Endometrial microvascular endothelial cells (primary cell): ENCODE results near the gene NOVA2. TPM values are rescaled to one million over a fixed set of nuclear protein-coding genes. Genes with fewer than 3 reads are reported as not detected.
"Not testable (repeated sequence)": the region's sequence is repeated elsewhere in the genome, so short reads cannot be mapped to it uniquely, and the experiment has no call there.

ENCODE experiments used
- in situ Hi-C: cut with HindIII; loops from 2 replicates; pipeline ENCODE4 v1.10.0; 2017; ENCODE audit warnings: low sequenced_read_pairs, low pct_unique_long_range_greater_than_20kb; ENCODE audit errors: inconsistent ontology term
- total RNA-seq: library from RNA; depleted of rRNA; stranded (reverse); fragments of >200 nt; gene quantifications from one replicate; pipeline ENCODE4 v1.2.3, GENCODE V29; 2015; ENCODE audit errors: inconsistent ontology term

NOVA2 gene
- total RNA-seq, 1 donor from 2014 or later: 8.8 TPM

DNA sequence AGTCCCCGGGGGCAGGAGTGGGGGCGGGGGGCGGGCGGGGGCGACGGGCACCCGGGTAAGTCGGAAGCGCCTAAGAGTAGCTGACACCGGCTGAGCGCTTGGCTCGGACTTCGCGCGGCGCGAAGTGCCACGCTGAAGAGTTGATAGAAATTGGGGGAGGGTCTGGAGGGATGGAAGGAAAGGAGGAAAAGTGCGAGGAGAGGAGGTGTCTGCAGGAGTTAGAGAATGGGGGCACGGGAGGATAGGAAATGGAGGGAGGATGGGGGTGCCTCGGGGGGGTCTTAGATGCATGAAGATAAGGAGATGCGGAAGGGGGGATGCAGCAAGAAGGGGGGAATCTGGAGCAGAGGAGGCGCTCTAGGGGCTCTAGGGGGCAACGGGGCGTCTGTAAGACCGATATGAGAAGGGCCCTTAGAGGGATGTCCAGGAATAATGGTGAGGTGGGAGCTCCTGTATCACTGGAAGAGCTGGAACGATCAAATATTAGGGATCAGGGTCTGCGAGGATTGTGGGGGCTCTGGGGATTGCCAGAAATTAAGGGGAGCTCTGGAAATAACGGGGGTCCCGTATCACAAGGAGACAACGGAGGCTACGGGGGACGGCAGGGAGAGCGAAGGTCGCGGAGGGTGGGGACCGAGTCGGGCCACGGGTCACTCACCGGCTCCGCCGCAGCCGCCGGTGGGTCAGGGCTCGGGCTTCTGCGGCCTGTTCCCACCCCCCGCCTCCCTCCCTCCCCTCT is 71.6 kb downstream of the NOVA2 start, which contains the start of gene MYPOP:
Gene MYPOP (minus strand): TSS at position 702 of the 739 bp plus-strand sequence. CDS start 840 bp downstream, outside the sequence.
- in situ Hi-C loops: no loop called here

GRCh38 chr19:45901432-45901911 is 72.2 kb downstream of the NOVA2 start:
- in situ Hi-C loops: no loop called here

DNA sequence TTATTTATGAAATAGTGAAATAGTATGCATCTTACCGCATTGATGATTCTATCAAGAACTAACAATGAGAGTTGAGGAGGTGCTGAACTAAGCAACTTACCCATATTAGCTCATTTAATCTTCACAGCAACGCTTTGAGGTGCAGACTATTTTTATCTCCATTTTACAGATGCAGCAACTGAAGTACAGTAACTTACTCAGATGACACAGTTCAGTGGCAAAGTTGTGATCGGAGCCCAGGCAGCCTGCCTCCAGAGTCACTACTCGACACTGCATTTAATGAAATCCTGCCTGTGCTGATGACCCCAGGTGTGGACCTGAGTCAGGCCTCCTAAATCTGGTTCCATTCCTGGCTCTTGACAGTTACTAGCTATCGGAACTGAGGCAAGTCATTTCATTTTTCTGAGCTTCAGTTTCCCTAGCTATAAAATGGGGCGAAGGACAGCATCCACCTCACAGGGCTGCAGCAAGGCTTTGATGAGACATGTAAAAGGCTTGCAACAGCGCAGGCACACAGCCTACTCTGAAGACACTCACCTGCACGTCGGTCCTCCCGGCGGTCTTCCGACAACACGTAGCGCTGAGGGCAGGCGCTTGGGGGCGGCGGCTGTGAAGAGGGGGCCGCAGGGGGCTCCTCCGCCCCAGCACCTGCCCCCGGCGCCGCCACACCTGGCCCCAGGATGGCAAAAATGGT is 72.8 kb downstream of the NOVA2 start:
- in situ Hi-C loops: no loop called here

DNA sequence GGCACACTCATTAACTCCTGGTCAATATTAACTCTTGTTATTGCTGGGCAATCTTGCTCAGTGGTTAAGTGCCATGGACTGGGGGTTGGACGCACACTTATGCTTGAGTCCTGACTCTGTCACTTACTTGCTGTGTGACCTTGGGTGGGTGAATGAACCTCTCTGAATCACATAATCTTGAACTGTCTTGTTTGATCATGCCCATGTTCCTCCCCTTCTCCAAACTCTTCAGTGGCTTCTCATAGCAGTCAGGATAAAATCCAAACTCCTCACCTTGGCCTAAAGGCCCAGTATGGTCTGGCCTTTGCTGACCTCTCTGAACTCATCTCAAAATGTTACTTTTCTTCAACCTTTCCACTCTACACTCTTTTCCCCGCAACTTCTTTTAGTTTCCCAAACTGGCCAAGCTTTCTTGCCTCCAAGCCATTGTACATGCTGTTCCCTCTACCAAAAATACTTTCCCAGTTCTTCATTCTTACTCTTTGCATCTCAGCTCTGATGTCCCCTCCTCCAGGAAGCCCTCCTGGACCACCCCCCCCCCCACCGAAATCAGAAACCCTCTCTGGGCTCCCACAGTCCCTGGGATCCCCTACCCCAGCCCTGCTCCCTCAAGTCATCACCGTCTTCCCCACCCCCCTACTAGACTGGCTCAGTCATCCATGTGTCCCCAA is 73.6 kb downstream of the NOVA2 start:
- in situ Hi-C loops: no loop called here

DNA sequence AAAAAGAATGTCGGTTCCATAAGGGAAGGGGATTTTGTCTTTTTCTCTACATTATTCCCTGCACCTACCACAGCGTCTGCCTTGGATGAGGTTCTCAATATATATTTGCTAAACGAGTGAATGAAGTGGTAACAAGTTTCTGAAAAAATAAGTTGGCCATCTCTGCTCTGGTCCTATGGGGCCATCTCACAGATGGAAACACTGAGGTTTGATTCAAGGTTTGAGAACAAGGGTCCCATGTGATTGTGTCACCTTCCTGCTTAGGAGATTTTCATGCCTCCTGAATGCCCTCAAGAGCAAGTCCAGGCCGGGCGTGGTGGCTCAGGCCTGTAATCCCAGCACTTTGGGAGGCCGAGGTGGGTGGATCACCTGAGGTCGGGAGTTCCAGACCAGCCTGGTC is 74.4 kb downstream of the NOVA2 start:
- in situ Hi-C loops: no loop called here

DNA sequence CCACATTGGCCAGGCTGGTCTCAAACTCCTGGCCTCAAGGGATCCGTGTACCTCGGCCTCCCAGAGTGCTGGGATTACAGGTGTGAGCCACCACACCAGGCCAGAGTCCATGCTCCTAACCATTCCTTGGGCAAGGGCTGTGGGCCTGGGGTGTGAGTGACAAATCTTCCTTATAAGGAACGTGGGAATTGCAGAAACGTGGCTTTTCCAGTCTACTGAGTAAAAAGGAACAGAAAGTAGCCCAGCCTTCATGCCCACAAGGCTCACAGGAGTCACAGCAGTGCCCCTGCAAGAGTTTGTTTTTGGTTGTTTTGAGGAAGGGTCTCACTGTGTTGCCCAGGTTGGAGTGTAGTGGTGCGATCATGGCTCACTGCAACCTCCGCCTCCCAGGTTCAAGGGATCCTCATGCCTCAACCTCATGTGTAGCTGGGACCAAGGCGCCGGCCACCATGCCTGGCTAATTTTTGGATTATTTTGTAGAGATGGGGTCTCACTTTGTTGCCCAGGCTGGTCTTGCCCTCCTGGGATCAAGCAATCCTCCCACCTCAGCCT is 76.3 kb downstream of the NOVA2 start:
- in situ Hi-C loops: no loop called here

DNA sequence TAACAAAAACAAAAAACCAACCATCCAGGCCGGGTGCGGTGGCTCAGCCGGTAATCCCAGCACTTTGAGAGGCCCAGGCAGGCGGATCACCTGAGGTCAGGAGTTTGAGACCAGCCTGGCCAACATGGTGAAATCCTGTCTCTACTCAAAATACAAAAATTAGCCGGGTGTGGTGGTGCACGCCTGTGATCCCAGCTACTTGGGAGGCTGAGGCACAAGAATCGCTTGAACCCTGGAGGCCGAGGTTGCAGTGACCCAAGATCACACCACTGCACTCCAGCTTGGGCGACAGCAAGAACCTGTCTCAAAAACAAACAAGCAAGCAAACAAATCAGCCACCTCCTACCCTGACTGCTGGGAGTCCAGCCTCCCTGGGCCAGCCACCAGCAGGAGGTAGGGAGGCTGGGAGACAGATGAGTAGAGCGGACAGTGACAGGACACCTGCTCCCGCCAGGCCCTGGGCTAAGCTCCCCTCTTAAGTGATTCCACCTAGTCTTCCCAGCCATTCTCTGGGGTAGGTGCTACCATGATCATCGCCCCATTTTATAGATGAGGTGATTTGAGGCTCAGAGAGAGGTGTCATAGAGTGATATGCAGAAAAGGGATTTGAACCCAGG is 77.6 kb downstream of the NOVA2 start:
- in situ Hi-C loops: not testable (repeated sequence)

DNA sequence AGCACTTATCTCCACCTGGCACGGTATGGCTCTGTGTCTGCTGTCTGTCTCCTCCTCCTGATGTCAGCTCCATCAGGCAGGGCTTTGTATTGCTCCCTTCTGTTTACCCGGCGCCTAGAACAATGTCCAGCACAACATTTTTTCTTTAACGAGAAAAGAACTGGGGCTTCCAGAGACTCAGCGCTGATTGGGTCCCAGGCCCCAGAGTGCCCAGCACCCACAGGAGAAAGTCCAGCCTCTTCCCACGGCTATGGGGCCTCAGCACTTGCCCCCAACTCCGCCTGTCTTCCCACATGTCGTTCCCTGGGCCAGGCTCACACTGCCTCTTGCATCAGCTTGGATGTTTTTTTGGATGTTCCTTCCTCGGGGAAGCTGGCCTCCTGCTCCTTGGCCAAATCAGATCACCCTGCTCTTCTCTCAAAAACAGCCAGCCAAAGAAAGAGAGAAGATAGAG is 78.1 kb downstream of the NOVA2 start:
- in situ Hi-C loops: no loop called here

- in situ Hi-C loops: no loop called here
These were observed 82.8 kb downstream of the NOVA2 start for GRCh38 chr19:45890877-45891276.

GRCh38 chr19:45889210-45889885 is 84.3 kb downstream of the NOVA2 start:
- in situ Hi-C loops: no loop called here

GRCh38 chr19:45887200-45887710 is 86.4 kb downstream of the NOVA2 start:
- in situ Hi-C loops: no loop called here

GRCh38 chr19:45886427-45887199 is 87.1 kb downstream of the NOVA2 start:
- in situ Hi-C loops: no loop called here

DNA sequence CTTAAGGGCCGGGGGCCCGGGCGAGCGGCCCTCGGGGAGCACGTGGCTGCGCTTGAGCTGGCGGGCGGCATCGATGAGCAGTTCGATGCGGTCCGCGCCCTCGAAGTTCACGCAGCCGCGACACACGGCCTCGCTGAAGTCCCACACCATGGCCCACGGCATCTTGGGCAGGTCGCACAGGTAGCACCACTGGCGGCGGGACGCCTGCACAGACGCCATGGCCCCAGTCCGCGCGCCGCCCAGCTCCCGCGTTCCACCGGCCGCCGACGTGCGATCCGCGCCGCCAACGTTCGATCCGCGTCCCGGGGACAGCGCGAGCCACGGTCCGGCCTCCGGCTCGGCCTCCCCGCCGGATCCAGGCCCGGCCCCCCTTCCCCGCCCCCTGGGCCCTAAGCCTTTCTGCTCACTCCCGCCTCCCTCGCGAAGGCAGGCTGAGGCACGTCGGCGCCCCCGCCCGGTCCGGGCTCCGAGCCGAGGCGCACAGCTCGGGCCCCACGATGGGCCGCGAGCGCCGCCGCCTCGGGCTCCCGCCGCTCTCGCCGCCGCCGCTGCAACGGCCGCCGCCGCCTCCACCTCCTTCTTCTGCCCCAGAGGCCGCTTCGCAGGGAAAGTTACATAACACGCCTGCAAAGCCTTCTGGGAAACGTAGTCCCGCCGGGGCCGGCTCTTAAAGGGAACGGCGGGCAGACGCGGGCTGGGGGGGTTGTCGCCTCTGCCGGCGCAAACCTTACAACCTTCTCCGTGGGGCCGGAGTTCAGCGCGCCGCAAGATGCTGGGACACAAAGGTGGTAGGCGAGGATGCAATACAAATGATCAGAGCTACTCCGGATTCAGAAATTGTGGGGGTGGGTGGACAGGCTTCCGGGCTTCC is 87.9 kb downstream of the NOVA2 start, which contains the start of gene IRF2BP1:
Gene IRF2BP1 (minus strand): TSS at position 586 of the 871 bp plus-strand sequence. CDS start 367 bp downstream, at position 219.
- in situ Hi-C loops: no loop called here

DNA sequence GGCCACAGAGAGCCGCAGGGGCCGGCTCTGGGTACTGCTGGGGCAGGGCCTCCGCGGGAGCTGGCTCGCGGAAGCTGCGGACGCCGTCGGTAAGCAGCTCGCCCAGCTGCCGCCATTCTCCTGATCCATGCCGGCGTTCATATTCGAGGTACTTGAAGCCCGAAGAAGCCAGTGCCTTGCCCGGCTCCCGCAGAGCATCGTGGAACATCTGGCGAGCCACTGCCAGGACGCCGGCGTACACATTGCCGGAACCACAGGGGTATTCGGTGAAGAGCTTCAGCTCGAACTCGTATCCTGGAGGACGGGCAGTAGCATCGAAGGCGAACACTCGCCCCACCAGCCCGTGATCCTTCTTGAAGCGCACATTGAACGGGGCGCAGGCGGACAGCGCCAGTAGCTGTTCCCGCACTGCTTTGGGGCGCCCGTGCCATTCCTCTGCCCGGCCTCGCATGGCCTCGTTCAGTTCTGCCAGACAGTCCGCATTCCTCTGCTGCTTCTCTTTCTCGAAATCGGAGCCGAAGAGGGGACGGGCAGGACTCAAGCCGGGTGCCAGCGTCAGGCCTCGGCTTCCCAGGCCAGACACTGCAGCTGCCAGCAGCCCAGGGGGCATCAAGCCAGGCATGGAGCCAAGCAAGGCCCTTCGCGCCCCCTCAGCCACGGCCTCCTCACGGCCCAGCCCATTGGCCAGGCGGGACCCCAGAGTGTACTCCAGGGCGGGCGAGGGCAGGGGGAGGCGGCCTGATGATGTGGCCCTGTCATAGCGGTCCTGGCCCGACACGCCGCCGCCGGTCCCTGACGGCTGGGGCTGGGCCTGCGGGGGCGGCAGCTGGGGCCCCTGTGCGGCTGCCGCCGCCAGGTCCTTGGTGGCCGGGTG is 88.7 kb downstream of the NOVA2 start:
- in situ Hi-C loops: no loop called here

GRCh38 chr19:45883881-45884681 is 89.6 kb downstream of the NOVA2 start:
- in situ Hi-C loops: no loop called here
